Panc1 (cell line): Measurements from ENCODE around the gene GSG1L.

Source experiments
- CTCF ChIP-seq: fragments of 450-650 bp; IDR thresholded peaks from 2 replicates; pipeline ENCODE4 v1.5.1; 2017; ENCODE audit warnings: mild to moderate bottlenecking
- POLR2AphosphoS5 ChIP-seq: IDR thresholded peaks from 2 replicates; pipeline ENCODE4 v1.6.1; 2012; ENCODE audit warnings: mild to moderate bottlenecking, low read depth, low read length, moderate library complexity
- TCF7L2 ChIP-seq: IDR thresholded peaks from 2 replicates; pipeline ENCODE4 v1.6.1; 2011; ENCODE audit warnings: mild to moderate bottlenecking, low read depth, low read length, inconsistent platforms

DNA sequence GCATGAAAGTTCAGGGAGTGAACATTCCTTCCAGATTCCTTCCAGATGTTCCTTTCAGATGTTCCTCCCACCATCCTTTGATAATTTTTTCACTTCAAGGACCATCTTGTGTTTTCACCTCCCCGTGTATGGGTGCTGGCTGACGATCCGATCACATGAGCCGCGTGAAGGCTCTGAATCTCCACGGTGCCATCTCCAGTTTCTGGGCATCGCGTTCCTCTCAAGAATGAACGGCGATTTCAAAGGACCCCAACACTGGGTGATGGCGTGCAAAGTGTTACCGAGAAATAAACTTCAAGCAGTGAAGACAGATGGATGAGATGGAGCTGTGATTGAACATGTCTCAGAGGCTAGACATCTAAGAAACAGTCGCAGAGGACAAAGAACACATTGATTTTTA is 245.3 kb downstream of the GSG1L start:
- TF ChIP-seq CTCF, result no peak
- TF ChIP-seq POLR2AphosphoS5, result no peak
- TF ChIP-seq TCF7L2, result no peak
